Tibial artery (tissue), 4 donors: ENCODE measurements around the gene SPC25.

ENCODE experiments used
- DNase-seq, 2 donors: peaks; one replicate each; pipeline ENCODE4 v3.0.0-alpha.2; 2019
- H3K27ac ChIP-seq, 2 donors: fragments of 200-600 bp; sonication (generic) in 1 of 2; 1 replicate in 1 of 2; 2 replicates in 1 of 2; pipeline ENCODE4 v1.5.1; 2018 to 2019; ENCODE audit warnings: mild to moderate bottlenecking in 1 of 2
- H3K27me3 ChIP-seq, 2 donors: fragments of 200-600 bp; sonication (generic) in 1 of 2; one replicate each; pipeline versions ENCODE4 v1.5.1 to v1.6.0; 2016 to 2019
- H3K36me3 ChIP-seq, 3 donors: fragments of 200-600 bp; sonication (generic) in 2 of 3; one replicate each; pipeline ENCODE4 v1.5.1; 2016 to 2019; ENCODE audit warnings: mild to moderate bottlenecking in 2 of 3
- H3K4me1 ChIP-seq, 4 donors: fragments of 200-600 bp; sonication (generic) in 2 of 4; 1 replicate in 3 of 4; 2 replicates in 1 of 4; pipeline ENCODE4 v1.5.1; 2016 to 2019
- H3K4me3 ChIP-seq, 2 donors: fragments of 200-600 bp; sonication (generic) in 1 of 2; 1 replicate in 1 of 2; 2 replicates in 1 of 2; pipeline ENCODE4 v1.5.1; 2018 to 2019; ENCODE audit warnings: mild to moderate bottlenecking in 2 of 2
- H3K9me3 ChIP-seq, 3 donors: fragments of 200-600 bp; sonication (generic) in 1 of 3; one replicate each; pipeline ENCODE4 v1.5.1; 2016 to 2019
- CTCF ChIP-seq, 2 experiments: fragments of 200-600 bp in 1 of 2; fragments of 450-650 bp in 1 of 2; IDR thresholded peaks; one replicate each; pipeline ENCODE4 v1.5.1; 2017 to 2019; ENCODE audit warnings: antibody characterized with exemption in 2 of 2, mild to moderate bottlenecking in 1 of 2, moderate library complexity in 1 of 2
- intact Hi-C: fragments of 100-400 bp; cut with DNase I; formaldehyde crosslinking; loops from one replicate; pipeline ENCODE4 v1.15.0; 2023; ENCODE audit warnings: low total_unique reads

The SPC25 gene

DNA sequence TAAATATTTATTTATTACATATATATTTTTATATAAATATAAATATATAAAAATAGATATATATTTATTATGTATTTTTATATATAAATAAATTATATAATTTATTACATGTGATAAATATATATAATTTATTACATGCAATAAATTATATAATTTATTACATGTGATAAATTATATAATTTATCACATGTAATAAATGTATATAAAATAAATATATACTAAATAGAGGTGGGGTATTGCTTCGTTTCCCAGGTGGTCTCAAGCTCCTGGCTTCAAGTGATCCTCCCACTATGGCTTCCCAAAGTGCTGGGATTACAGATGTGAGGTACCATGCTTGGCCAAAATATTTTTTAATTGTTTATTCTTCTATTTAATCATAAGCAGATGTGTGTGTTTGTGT lies 7.2 kb upstream of the SPC25 start:
- H3K27ac ChIP-seq = no peak overlapping the region
- H3K27me3 ChIP-seq = no peaks in the 10 kb centered on the region
- no peaks in the 10 kb centered on the region for H3K36me3 ChIP-seq
- DNase-seq = no peak
- H3K4me3 ChIP-seq = no peak overlapping the region
- no peak for TF ChIP-seq CTCF (IDR thresholded peaks at IDR 0.05)
- no peaks in the 10 kb centered on the region for H3K9me3 ChIP-seq
- no peaks in the 10 kb centered on the region for H3K4me1 ChIP-seq
- intact Hi-C loops = no loop called here

GRCh38 chr2:168896783-168897182 lies 6.6 kb upstream of the SPC25 start:
- Histone ChIP-seq H3K9me3 (no peaks in the 10 kb centered on the region), H3K4me3 (no peak overlapping the region)

GRCh38 chr2:168895771-168896170 lies 5.5 kb upstream of the SPC25 start:
- no peak for DNase-seq
- no peaks in the 10 kb centered on the region for H3K36me3 ChIP-seq
- TF ChIP-seq CTCF (IDR thresholded peaks at IDR 0.05) = no peak
- H3K4me3 ChIP-seq = no peak overlapping the region
- peaks cover 0 to 1% (median 0%) of the 10 kb centered on the region in 4 donors for H3K4me1 ChIP-seq
- H3K27me3 ChIP-seq = no peaks in the 10 kb centered on the region
- H3K9me3 ChIP-seq = no peaks in the 10 kb centered on the region
- intact Hi-C loops = no loop called here
- H3K27ac ChIP-seq = no peak overlapping the region

More at GRCh38 chr2:168896783-168897182, 6.6 kb upstream of the SPC25 start:
- no peak for TF ChIP-seq CTCF (IDR thresholded peaks at IDR 0.05)
- Histone ChIP-seq H3K27ac (no peak overlapping the region), H3K27me3 (no peaks in the 10 kb centered on the region), H3K4me1 (no peaks in the 10 kb centered on the region), H3K36me3 (no peaks in the 10 kb centered on the region)
- intact Hi-C loops = no loop called here
- DNase-seq = no peak

DNA sequence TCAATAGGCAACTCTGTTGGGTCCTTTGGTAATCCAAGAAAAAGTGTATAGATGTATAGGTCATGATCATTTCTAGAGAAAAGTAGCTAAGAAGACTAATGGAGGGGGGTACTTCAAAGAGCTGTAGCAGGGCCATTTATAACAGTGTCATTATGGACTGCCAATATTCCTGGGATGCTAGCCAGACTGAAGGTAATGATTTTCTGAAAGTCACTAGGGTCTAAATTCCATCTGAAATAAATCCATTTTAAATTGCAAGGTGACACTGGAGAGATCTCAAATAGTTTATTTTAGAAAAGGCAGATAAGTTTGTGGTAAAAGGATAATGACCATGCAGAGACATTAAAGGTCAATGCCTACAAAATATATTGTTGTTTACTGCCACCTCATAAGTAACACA lies 4.5 kb upstream of the SPC25 start:
- Histone ChIP-seq H3K4me1 (peaks cover 0 to 11% (median 6%) of the 10 kb centered on the region in 4 donors), H3K4me3 (no peak overlapping the region), H3K27me3 (no peaks in the 10 kb centered on the region), H3K9me3 (no peaks in the 10 kb centered on the region), H3K36me3 (no peaks in the 10 kb centered on the region), H3K27ac (no peak overlapping the region)
- TF ChIP-seq CTCF (IDR thresholded peaks at IDR 0.05) = no peak
- no peak for DNase-seq
- intact Hi-C loops = no loop called here

GRCh38 chr2:168894101-168894500 lies 3.9 kb upstream of the SPC25 start:
- TF ChIP-seq CTCF (IDR thresholded peaks at IDR 0.05) = no peak
- Histone ChIP-seq H3K27ac (no peak overlapping the region), H3K36me3 (no peaks in the 10 kb centered on the region), H3K4me1 (peaks cover 0 to 12% (median 6%) of the 10 kb centered on the region in 4 donors), H3K27me3 (no peaks in the 10 kb centered on the region), H3K4me3 (no peak overlapping the region), H3K9me3 (no peaks in the 10 kb centered on the region)
- DNase-seq = no peak
- intact Hi-C loops = no loop called here

DNA sequence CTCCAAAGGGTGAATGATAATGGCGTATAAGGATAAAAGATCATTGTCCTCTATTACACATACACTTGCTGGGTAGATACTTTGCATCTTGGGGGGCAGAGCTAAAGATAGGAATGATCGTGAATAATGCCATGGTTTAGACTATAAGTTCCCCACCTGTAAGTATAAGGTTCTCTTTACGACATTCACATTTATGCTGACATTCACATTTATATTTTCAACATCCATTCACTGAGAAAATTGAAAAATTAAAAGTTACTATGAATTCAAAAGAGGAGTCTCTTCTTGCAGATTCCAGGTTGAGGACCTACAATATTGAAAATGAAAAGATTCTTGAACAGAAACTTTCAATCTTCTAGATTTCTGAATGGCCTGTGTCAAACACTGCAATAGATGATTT lies 2.1 kb upstream of the SPC25 start:
- intact Hi-C loops = no loop called here
- Histone ChIP-seq H3K27me3 (no peaks in the 10 kb centered on the region), H3K9me3 (no peaks in the 10 kb centered on the region), H3K36me3 (no peaks in the 10 kb centered on the region), H3K27ac (no peak overlapping the region), H3K4me1 (peaks cover 0 to 12% (median 6%) of the 10 kb centered on the region in 4 donors), H3K4me3 (no peak overlapping the region)
- no peak for DNase-seq
- no peak for TF ChIP-seq CTCF (IDR thresholded peaks at IDR 0.05)
